ENCODE data around the gene FRAS1. TPM values are rescaled to one million over a fixed set of nuclear protein-coding genes. Genes with fewer than 3 reads are reported as not detected.

The FRAS1 gene
- polyA plus RNA-seq, 2 of the 4 experiments (the other 2 are of a cell fraction) = 2.3 to 5.8 TPM

DNA sequence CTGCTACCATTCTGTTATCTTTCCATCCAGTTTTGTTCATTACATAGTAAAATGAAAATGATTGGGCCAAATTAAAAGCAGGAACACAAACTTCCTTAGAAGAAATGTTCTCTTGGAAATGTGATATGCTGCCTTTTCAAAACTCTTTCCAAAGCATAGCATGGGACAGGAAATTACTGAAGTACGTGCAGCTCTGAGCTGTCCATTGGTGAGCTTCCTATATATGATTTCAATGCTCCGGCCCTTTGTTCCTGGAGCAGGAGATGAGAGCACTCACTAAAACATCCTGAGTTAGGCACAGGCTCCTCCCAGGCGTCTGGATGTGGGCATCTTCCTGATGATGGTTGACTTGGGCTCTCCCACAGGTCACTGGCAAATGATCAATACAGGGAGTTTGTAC lies 461.4 kb downstream of the FRAS1 start:
- ChIA-PET CTCF (interaction anchor here (0.9 to 5.5 kb wide), 6 partner anchors 9 to 558 kb away, joined by 3 to 31 read pairs (median 4); no protein-coding TSS in a partner anchor), POLR2A (no interaction called here)
- DNase-seq (ENCODE audit: low read depth in 1 of 2, low spot score in 1 of 2) (no peak), FAIRE-seq (no peak), ATAC-seq (no peak)
- WGBS (ENCODE audit: missing lambda C conversion rate) = 86% methylated on average over 2 of the region's 3 CpGs
- H3K4me2 ChIP-seq = no peak overlapping the region
- H3K4me3 ChIP-seq = no peak overlapping the region
- no peaks in the 10 kb centered on the region for H3K4me1 ChIP-seq
- H3K27ac ChIP-seq = no peak overlapping the region
- H3K9me3 ChIP-seq = no peaks in the 10 kb centered on the region
- no peak for TF ChIP-seq POLR2A (IDR thresholded peaks at IDR 0.05; ENCODE audit: low read length)

DNA sequence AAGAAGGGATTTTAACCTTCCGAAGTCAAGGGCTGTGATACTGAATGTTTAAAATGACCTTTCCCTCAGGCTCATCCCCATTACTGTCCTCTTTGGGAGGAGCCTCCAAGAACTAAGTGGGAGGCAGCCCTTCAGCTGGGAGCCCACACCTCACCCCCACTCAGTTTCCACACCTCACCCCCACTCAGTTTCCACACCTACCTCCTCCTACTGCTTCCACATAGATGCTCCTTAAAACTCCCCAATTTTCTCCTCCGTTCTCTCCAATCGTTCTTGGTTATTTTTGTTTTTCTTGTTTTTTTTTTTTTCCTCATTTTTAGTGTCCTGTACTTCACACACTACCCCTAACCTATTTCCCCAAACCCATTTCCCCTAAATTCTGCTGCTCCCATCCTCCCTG lies 462.8 kb downstream of the FRAS1 start:
- H3K9me3 ChIP-seq = no peaks in the 10 kb centered on the region
- no peaks in the 10 kb centered on the region for H3K4me1 ChIP-seq
- no peak overlapping the region for H3K4me2 ChIP-seq
- no peak for FAIRE-seq
- CTCF ChIA-PET = interaction anchor here (0.7 to 1.0 kb wide), 2 partner anchors 140 to 461 kb away, joined by 3 to 4 read pairs; no protein-coding TSS in a partner anchor
- no peak for ATAC-seq
- no peak overlapping the region for H3K4me3 ChIP-seq
- WGBS (ENCODE audit: missing lambda C conversion rate) = 84% methylated on average over 3 of the region's 3 CpGs
- H3K27ac ChIP-seq = no peak overlapping the region
- TF ChIP-seq MAFK (IDR thresholded peaks at IDR 0.05; ENCODE audit: partially characterized antibody) = no peak
- TF ChIP-seq TFCP2L1 (CRISPR knock-in tag; IDR thresholded peaks at IDR 0.05) = no peak
- TF ChIP-seq SMC3 (IDR thresholded peaks at IDR 0.05) = no peak
- no peak for TF ChIP-seq POLR2A (IDR thresholded peaks at IDR 0.05; ENCODE audit: low read length)
- no peak for TF ChIP-seq EP300 (IDR thresholded peaks at IDR 0.05)
- TF ChIP-seq BHLHE40 (IDR thresholded peaks at IDR 0.05; ENCODE audit: low read depth, low read length) = no peak
- no peak for TF ChIP-seq EHF (CRISPR knock-in tag; IDR thresholded peaks at IDR 0.05)
- no peak for TF ChIP-seq RFX5 (IDR thresholded peaks at IDR 0.05)
- no peak for DNase-seq (ENCODE audit: low read depth in 1 of 2, low spot score in 1 of 2)
- POLR2A ChIA-PET = no interaction called here

DNA sequence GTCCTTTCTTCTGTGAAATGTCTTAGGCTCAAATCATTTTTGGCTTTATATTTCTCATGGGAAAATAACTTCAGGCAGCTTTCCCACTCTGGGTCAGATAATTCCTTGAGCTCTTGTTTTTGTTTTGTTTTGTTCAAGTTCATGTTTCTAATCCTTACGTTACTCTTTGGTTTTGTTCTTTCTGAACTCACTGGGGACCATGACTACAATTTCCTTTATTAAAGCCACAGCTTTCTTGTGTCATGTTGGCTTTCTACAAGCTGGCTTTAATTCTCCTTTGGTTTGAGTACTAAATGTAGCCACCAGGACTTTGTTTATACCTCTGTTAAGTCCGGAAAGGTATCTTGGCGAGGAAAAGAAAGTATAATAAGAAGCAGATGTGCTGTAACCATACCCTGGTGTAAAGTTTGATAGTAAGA lies 463.7 kb downstream of the FRAS1 start:
- no peak for ATAC-seq

More for the DNA sequence above, 463.7 kb downstream of the FRAS1 start:
- TF ChIP-seq MAFK (IDR thresholded peaks at IDR 0.05; ENCODE audit: partially characterized antibody) = no peak
- TF ChIP-seq, protein P1, sequence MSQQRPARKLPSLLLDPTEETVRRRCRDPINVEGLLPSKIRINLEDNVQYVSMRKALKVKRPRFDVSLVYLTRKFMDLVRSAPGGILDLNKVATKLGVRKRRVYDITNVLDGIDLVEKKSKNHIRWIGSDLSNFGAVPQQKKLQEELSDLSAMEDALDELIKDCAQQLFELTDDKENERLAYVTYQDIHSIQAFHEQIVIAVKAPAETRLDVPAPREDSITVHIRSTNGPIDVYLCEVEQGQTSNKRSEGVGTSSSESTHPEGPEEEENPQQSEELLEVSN (IDR thresholded peaks at IDR 0.05; ENCODE audit: borderline replicate concordance, low read depth) = no peak
- TF ChIP-seq TFCP2L1 (CRISPR knock-in tag; IDR thresholded peaks at IDR 0.05) = no peak
- no peak for TF ChIP-seq RNF2 (IDR thresholded peaks at IDR 0.05; ENCODE audit: borderline replicate concordance, low read depth)
- no peak for TF ChIP-seq JUN (IDR thresholded peaks at IDR 0.05)
- no peak for TF ChIP-seq HDAC2 (IDR thresholded peaks at IDR 0.05)
- TF ChIP-seq, protein P2, sequence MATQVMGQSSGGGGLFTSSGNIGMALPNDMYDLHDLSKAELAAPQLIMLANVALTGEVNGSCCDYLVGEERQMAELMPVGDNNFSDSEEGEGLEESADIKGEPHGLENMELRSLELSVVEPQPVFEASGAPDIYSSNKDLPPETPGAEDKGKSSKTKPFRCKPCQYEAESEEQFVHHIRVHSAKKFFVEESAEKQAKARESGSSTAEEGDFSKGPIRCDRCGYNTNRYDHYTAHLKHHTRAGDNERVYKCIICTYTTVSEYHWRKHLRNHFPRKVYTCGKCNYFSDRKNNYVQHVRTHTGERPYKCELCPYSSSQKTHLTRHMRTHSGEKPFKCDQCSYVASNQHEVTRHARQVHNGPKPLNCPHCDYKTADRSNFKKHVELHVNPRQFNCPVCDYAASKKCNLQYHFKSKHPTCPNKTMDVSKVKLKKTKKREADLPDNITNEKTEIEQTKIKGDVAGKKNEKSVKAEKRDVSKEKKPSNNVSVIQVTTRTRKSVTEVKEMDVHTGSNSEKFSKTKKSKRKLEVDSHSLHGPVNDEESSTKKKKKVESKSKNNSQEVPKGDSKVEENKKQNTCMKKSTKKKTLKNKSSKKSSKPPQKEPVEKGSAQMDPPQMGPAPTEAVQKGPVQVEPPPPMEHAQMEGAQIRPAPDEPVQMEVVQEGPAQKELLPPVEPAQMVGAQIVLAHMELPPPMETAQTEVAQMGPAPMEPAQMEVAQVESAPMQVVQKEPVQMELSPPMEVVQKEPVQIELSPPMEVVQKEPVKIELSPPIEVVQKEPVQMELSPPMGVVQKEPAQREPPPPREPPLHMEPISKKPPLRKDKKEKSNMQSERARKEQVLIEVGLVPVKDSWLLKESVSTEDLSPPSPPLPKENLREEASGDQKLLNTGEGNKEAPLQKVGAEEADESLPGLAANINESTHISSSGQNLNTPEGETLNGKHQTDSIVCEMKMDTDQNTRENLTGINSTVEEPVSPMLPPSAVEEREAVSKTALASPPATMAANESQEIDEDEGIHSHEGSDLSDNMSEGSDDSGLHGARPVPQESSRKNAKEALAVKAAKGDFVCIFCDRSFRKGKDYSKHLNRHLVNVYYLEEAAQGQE (IDR thresholded peaks at IDR 0.05) = no peak
- TF ChIP-seq, protein P3, sequence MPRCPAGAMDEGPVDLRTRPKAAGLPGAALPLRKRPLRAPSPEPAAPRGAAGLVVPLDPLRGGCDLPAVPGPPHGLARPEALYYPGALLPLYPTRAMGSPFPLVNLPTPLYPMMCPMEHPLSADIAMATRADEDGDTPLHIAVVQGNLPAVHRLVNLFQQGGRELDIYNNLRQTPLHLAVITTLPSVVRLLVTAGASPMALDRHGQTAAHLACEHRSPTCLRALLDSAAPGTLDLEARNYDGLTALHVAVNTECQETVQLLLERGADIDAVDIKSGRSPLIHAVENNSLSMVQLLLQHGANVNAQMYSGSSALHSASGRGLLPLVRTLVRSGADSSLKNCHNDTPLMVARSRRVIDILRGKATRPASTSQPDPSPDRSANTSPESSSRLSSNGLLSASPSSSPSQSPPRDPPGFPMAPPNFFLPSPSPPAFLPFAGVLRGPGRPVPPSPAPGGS (IDR thresholded peaks at IDR 0.05) = no peak
- no peak for TF ChIP-seq HEYL (CRISPR knock-in tag; IDR thresholded peaks at IDR 0.05)
- no peak for TF ChIP-seq RAD21 (conservative IDR thresholded peaks at IDR 0.05 in 1 of 2, IDR thresholded peaks at IDR 0.05 in 1 of 2)
- no peak for TF ChIP-seq MYC (IDR thresholded peaks at IDR 0.05; ENCODE audit: borderline replicate concordance, low read length)
- TF ChIP-seq ZNF302 (CRISPR knock-in tag; IDR thresholded peaks at IDR 0.05) = no peak
- TF ChIP-seq, protein P4, sequence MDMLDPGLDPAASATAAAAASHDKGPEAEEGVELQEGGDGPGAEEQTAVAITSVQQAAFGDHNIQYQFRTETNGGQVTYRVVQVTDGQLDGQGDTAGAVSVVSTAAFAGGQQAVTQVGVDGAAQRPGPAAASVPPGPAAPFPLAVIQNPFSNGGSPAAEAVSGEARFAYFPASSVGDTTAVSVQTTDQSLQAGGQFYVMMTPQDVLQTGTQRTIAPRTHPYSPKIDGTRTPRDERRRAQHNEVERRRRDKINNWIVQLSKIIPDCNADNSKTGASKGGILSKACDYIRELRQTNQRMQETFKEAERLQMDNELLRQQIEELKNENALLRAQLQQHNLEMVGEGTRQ (IDR thresholded peaks at IDR 0.05) = no peak
- TF ChIP-seq HOXB13 (CRISPR knock-in tag; IDR thresholded peaks at IDR 0.05; ENCODE audit: low read depth) = no peak
- TF ChIP-seq NR3C1 (IDR thresholded peaks at IDR 0.05) = no peak
- TF ChIP-seq ZSCAN20 (CRISPR knock-in tag; IDR thresholded peaks at IDR 0.05) = no peak
- no peak for TF ChIP-seq EP300 (IDR thresholded peaks at IDR 0.05)
- TF ChIP-seq NPAS2 (CRISPR knock-in tag; IDR thresholded peaks at IDR 0.05; ENCODE audit: borderline replicate concordance) = no peak
- TF ChIP-seq CHD2 (IDR thresholded peaks at IDR 0.05; ENCODE audit: low read length, partially characterized antibody) = no peak
- Histone ChIP-seq H3K4me1 (no peaks in the 10 kb centered on the region), H3K4me2 (no peak overlapping the region), H3K9me3 (no peaks in the 10 kb centered on the region), H3K4me3 (no peak overlapping the region), H3K27ac (no peak overlapping the region)
- CTCF ChIA-PET = interaction anchor here (0.6 kb wide), 1 partner anchor 377 kb away, joined by 3 read pairs; no protein-coding TSS in a partner anchor
- WGBS (ENCODE audit: missing lambda C conversion rate) = 79% methylated on average over 3 of the region's 3 CpGs
- no peak for DNase-seq (ENCODE audit: low read depth in 1 of 2, low spot score in 1 of 2)
- POLR2A ChIA-PET = no interaction called here
- FAIRE-seq = no peak
